ENCODE measurements around the gene ZNF324B.
"Not testable (repeated sequence)": the region's sequence is repeated elsewhere in the genome, so short reads cannot be mapped to it uniquely, and the experiment has no call there.

The ZNF324B gene

GRCh38 chr19:58451358-58452101 is at the start of gene ZNF324B:
Gene ZNF324B (plus strand): TSS chr19:58451622. CDS start chr19:58453702, 2,080 bp downstream.
- DNase-seq: peak; percentile 63 to 98 (median 96)

- no peak for DNase-seq
Measured at GRCh38 chr19:58401840-58402421, 49.5 kb upstream of the ZNF324B start.

GRCh38 chr19:58403920-58404478 is 47.4 kb upstream of the ZNF324B start:
- not testable (repeated sequence) for DNase-seq

- no peak for DNase-seq
Measured at GRCh38 chr19:58406818-58407657, 44.4 kb upstream of the ZNF324B start.

GRCh38 chr19:58407658-58408151 is 43.7 kb upstream of the ZNF324B start:
- no peak for DNase-seq

- peak; percentile 63 to 98 (median 94) for DNase-seq
Measured at GRCh38 chr19:58408152-58409009, 43.0 kb upstream of the ZNF324B start, which contains the start of gene ZNF584. Gene ZNF584 (plus strand): TSS chr19:58408649. CDS start chr19:58409148, 499 bp downstream.

GRCh38 chr19:58409010-58409790 is 42.2 kb upstream of the ZNF324B start:
- DNase-seq: peak in 11 of 58 donors; percentile 4 to 52 (median 30)

- no peak for DNase-seq
Measured at GRCh38 chr19:58416604-58417003, 34.8 kb upstream of the ZNF324B start.

GRCh38 chr19:58417071-58417470 is 34.4 kb upstream of the ZNF324B start:
- no peak for DNase-seq

GRCh38 chr19:58428617-58429016 is 22.8 kb upstream of the ZNF324B start:
- DNase-seq: no peak

- no peak for DNase-seq
Measured at GRCh38 chr19:58429745-58430144, 21.7 kb upstream of the ZNF324B start.

- no peak for DNase-seq
Measured at GRCh38 chr19:58434217-58434616, 17.2 kb upstream of the ZNF324B start.

- peak; percentile 86 to 100 (median 99) for DNase-seq
Measured at GRCh38 chr19:58439576-58440554, 11.6 kb upstream of the ZNF324B start, which contains the start of gene ZNF132. Gene ZNF132 (minus strand): TSS chr19:58440153. CDS start chr19:58439821, 332 bp downstream.

GRCh38 chr19:58440556-58440955 is 10.9 kb upstream of the ZNF324B start:
- DNase-seq: peak in 2 of 58 donors; percentile 22 to 36

- not testable (repeated sequence) for DNase-seq
Measured at GRCh38 chr19:58442986-58443385, 8.4 kb upstream of the ZNF324B start.

- DNase-seq: not testable (repeated sequence)
Measured at GRCh38 chr19:58448860-58449259, 2.6 kb upstream of the ZNF324B start.

- DNase-seq: not testable (repeated sequence)
Measured at GRCh38 chr19:58449980-58450379, 1.4 kb upstream of the ZNF324B start.

GRCh38 chr19:58450856-58451357 is 515 bp upstream of the ZNF324B start:
- DNase-seq: no peak
